ENCODE measurements around the gene KLHL3.

KLHL3 gene

GRCh38 chr5:137747848-137748247 is 12.0 kb upstream of the KLHL3 start:
- DNase-seq (ENCODE audit: low spot score) = no peak

DNA sequence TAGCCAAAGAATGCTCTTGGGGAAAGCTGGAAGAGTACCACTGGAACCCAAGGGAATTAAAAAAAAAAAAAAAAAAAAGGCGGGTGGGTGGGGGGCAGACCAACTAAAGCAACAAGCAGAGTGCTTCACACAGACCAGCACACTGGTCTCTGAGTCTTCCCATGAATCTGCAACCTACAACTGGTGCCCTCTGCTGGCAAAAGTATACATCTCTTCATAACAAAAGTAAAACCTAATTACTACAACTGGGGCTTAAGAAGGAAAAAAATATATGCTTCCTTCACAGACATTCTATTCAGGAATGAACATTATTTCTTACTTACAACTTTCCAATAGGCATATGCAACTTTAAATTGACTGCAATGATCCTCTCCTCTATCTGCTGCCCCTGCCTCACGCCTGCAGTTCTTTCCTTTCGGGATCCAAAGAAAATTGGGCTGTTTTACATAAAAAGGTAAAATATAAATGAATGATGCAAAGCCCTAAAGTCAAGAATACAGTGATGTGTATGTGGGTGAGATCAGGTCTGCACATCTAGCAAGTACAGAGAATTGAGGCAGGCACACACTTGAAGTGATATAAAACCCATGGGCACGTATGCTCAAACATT is 7.2 kb upstream of the KLHL3 start:
- peak; percentile 34 for DNase-seq (ENCODE audit: low spot score)

DNA sequence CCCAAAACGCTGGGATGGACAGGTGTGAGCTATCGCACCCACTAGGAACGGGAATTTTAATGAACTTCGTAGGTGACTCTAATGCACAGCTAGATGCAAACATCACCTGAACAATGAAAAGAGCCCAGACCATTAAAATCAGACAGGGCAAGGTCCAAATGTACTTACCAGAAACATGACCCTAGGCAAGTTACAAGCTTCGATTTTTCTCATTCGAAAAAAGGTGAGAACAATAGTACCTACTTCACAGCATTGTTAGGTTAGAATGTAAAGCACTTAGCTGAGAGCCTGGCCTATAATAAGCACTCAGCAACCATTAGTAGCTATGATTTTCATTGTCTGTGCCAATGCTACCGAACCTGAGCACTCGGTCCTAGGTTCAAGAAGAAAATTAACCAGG is 5.8 kb upstream of the KLHL3 start:
- no peak for DNase-seq (ENCODE audit: low spot score)

DNA sequence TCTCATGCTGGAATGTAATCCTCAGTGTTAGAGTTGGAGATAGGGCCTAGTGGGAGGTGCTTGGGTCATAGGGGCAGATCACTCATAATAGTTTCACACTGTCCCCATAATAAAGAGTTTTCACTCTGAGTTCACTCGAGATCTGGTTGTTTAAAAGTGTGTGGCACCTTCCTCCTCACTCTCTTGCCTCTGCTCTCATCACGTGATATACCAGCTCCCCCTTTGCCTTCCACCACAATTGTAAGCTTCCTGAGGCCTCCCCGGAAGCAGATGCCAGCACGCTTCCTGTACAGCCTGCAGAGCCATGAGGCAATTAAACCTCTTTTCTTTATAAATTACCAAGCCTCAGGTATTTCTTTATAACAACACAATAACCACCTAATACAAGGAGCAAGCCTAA is 3.8 kb upstream of the KLHL3 start:
- no peak for DNase-seq (ENCODE audit: low spot score)

DNA sequence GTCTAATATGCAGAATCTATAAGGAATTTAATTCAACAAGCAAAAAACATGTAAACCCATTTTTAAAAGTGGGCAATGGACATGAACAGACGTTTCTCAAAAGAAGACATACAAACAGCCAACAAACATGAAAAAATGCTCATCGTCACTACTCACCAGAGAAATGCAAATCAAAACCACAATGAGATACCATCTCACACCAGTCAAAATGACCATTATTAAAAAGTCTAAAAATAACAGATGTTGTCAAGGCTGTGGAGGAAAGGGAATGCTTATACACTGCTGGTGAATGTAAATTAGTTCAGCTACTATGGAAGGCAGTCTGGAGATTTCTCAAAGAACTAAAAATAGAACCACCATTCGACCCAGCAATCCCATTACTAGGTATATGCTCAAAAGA is 3.1 kb upstream of the KLHL3 start:
- DNase-seq (ENCODE audit: low spot score) = no peak

GRCh38 chr5:137737349-137738131 is 1.7 kb upstream of the KLHL3 start:
- DNase-seq (ENCODE audit: low spot score) = no peak

DNA sequence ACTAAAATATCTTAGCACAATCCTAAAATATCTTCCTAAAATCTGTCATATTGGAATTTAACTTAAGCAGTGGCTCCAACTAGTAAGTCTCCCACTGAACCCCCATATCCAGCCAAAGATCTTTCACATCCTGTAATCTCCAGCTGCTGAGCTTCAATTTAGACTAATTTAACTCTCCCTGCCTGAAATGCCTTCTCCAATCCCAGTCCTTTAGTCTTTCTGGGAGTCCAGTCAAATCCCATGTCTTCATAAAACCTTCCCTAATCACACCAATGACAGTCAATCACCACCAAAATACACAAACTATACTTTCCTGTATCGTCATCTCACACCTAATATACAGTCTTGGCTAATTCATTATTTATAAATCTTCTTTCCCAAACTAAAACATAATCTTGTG is 607 bp upstream of the KLHL3 start:
- no peak for DNase-seq (ENCODE audit: low spot score)

DNA sequence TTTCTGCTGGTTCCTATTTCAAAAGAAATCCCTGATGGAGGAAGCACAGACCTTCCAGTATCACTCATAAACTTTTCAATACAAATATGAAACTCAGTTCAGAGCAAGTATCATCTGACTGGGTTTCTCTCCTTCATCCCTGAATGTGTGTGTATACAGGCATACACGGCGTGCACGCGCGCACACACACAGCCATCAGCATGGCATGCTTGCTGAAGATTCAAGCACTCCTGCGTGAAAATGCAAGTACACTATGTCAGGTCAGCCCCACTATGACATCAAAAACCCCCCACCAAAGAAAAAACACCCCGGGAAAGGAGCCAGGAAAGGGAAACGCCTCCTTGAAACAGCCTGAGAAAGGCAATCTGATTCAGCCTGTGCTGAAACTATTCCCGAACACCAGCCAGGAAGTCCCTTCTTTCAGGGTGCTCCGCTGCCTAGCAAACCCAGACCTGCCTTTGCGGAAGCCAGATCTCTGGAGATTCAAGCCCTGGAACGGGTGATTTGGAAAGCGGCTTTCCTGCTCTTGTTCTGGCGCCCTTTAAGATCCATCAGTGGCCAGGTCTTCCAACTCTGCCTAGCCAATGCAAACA is 831 bp downstream of the KLHL3 start:
- DNase-seq (ENCODE audit: low spot score) = peak; percentile 25

- DNase-seq (ENCODE audit: low spot score) = no peak
Measured at GRCh38 chr5:137734331-137734730, 1.6 kb downstream of the KLHL3 start.

DNA sequence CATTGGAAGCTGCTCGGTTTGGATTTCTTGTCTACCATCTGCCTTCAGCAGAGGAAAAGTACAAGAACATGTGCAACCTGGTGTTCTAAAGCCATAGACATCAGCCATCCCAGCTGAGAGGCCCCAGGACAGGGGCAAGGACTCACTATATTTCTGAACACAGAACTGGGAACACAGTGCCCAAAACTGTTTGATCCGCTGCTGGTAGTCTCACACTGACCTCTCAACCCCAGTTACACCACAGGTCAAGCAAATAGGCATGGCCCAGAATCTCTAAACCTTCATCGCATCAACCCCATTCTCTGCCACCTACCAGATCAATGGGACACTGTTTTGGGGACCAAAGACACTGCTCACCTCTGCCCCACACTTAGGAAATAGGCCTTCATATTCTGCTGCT is 2.0 kb downstream of the KLHL3 start:
- no peak for DNase-seq (ENCODE audit: low spot score)

- DNase-seq (ENCODE audit: low spot score) = no peak
Measured at GRCh38 chr5:137733006-137733405, 2.9 kb downstream of the KLHL3 start.

- DNase-seq (ENCODE audit: low spot score) = no peak
Measured at GRCh38 chr5:137731176-137731575, 4.7 kb downstream of the KLHL3 start.

GRCh38 chr5:137730336-137730735 is 5.6 kb downstream of the KLHL3 start:
- DNase-seq (ENCODE audit: low spot score) = no peak

DNA sequence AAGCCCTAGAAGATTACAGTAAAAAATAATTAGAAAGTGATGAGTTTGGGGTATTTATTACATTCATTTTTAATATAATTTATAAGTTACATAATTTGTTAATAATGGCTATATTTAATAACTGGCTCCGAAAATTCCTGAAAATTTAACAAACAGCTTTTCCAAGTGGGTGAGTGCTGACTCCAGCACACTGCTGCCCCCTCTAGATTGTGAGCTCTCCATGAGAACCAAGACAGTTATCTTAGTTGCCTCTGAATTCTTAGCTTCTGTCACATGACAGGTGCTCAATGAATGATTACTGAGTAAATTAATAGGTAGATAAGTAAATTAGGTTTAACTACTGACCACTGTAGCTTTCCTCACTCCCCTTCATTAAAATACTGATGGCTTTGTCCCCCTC is 7.8 kb downstream of the KLHL3 start:
- no peak for DNase-seq (ENCODE audit: low spot score)

DNA sequence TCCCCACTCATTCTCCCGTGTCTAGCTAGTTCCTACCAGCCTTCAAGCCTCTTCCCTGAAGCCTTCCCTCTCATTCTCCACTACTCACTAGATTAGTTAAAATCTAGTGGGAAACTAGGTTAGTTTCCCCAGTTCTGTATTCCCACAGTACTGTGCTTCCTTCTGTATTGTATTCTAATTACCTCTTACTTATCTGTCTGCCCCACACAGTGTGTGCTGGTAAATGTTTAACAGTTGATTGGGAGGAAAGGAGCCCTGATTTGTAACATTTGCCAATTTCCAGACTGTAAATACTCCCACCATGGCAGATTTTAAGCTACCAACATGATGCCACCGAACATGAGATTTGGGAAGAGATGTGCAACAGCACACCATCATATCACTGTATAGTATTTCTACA is 8.3 kb downstream of the KLHL3 start:
- DNase-seq (ENCODE audit: low spot score) = no peak

DNA sequence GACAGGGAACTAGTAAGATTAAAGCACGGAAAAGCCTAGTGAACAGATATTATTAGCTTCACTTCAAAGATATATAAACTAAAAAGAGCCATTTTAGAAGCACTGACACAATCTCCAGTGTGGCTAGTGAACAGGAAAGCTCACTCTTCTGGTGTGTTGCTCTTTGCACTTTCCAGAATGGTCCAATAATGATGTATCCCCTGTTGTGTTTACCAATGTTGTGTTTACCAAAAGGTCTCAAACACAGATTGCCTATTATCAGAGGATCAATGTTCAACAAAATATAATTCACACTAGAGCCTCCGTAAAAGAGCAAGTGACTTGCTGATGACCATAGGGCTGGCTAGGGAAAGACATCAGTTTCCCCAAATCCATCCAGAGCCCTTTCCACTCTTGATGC is 11.6 kb downstream of the KLHL3 start:
- no peak for DNase-seq (ENCODE audit: low spot score)

DNA sequence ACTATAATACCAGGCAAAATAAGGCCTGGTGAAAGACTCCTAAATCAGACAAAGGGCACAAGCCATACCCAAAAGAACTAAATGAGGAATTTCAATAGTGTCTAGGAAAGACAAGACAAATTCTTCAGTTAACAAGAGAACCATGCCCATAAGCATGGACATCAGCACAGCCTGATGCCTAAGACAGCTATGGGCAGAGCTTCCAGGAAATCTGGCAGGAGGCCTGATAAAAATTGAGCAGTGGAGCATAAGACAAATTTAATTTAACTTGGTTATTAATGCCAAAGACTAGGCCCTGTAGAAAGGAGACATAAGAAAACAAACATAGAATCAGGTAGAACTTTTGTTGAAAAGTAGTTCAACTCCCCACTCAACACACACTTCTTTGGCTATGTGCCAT is 17.3 kb downstream of the KLHL3 start:
- DNase-seq (ENCODE audit: low spot score) = no peak

DNA sequence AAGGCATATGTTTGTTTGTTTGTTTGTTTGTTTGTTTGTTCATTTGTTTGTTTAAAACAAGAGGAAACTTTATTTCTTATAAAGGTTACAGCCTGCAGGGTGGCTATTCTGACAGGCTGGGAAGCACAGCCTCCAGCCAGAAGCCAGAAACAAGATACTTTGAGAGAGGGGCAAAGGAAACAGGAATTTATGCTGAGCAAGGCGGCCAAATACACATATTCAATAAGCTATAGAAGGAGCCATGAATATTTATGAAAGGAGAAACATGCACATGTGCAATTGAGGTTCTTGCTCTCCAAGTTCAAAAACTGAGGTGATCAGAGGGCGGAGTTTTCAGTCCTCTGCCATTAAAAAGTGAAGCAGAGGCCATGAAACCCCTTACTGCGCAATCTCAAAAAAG is 19.6 kb downstream of the KLHL3 start:
- no peak for DNase-seq (ENCODE audit: low spot score)

DNA sequence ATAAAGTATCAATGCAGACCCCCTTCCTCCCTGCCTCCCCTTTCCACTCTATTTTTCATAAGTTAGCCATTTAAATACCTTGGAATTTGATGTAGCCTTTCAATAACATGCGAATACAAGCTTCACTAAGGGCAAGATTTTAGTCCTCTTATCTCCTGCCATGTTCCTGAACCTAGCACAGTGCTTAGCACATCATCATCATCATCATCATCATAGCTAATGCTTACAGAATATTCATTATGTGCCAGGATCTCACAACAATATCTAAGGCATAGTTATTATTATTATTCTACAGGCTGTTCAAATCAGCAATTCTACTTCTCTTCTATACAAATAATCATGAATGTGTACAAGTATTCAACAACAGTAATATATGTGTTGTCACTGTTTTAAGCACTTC is 20.4 kb downstream of the KLHL3 start:
- DNase-seq (ENCODE audit: low spot score) = no peak

- no peak for DNase-seq (ENCODE audit: low spot score)
Measured at GRCh38 chr5:137714946-137715345, 20.9 kb downstream of the KLHL3 start.

DNA sequence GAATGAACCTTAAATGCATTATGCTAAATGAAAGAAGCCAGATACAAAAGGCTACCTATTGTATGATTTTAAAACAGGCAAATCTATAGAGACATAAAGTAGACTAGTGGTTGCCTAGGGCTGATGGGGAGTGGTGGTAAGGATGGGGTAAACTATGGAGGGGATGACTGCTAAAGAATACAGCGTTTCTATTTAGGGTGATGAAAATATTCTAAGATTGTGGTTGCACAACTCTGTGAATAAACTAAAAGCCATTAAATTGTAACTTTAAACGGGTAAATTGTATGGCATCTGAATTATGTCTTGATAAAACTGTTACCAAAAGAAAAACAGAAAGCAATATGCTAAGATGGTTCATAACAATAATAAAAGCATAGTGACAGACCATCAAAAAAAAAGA is 21.4 kb downstream of the KLHL3 start:
- no peak for DNase-seq (ENCODE audit: low spot score)

GRCh38 chr5:137712139-137712667 is 23.7 kb downstream of the KLHL3 start:
- no peak for DNase-seq (ENCODE audit: low spot score)

DNA sequence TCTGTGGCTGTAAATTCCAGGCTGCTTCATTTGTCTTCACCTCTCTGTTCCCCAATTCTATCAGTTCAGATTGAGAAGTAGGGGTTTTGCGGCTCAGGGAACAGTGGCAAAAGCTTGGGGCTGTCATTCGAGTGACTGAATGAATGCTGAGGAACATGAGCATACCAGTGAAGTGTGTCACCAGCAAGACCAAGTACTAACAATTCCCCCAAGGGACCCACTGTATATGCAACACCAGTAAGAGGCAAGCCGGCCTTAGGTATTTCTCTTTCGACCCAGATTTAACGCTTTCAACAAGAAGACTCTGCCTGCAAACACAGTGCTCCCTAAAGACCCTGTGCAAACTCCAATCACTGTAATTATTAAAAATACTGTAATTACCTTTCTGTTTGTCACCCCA is 25.8 kb downstream of the KLHL3 start:
- peak; percentile 81 for DNase-seq (ENCODE audit: low spot score)

All from hepatic stellate cell (primary cell).